Fibroblast of pulmonary artery (primary cell): ENCODE data around the gene YTHDC1.

Source experiments
- DNase-seq: peaks from one replicate; pipeline ENCODE4 v3.0.0-alpha.2; 2010; ENCODE audit warnings: low read depth
- H3K4me3 ChIP-seq: replicated peaks from 2 replicates; pipeline ENCODE4 v1.5.1; 2011; ENCODE audit warnings: low read depth, mild to moderate bottlenecking, control low read depth, low read length, moderate library complexity
- CTCF ChIP-seq: IDR thresholded peaks from 2 replicates; pipeline ENCODE4 v1.5.1; 2011; ENCODE audit warnings: mild to moderate bottlenecking, control low read depth, low read length, inconsistent platforms; ENCODE audit errors: missing control alignments

The YTHDC1 gene

GRCh38 chr4:68278029-68278428 is 71.9 kb downstream of the YTHDC1 start:
- DNase-seq = no peak
- no peak overlapping the region for H3K4me3 ChIP-seq
- TF ChIP-seq CTCF = no peak

- TF ChIP-seq CTCF = no peak
These were observed 72.3 kb downstream of the YTHDC1 start for GRCh38 chr4:68277627-68278026.

GRCh38 chr4:68272860-68273259 is 77.0 kb downstream of the YTHDC1 start:
- no peak overlapping the region for H3K4me3 ChIP-seq
- no peak for TF ChIP-seq CTCF
- DNase-seq = no peak

More at GRCh38 chr4:68277627-68278026, 72.3 kb downstream of the YTHDC1 start:
- no peak overlapping the region for H3K4me3 ChIP-seq
- DNase-seq = no peak

GRCh38 chr4:68272380-68272779 is 77.5 kb downstream of the YTHDC1 start:
- no peak for TF ChIP-seq CTCF
- peak overlapping the region; percentile 45 for H3K4me3 ChIP-seq
- peak; percentile 17 for DNase-seq

GRCh38 chr4:68271851-68272357 is 78.0 kb downstream of the YTHDC1 start:
- peak; percentile 79 for DNase-seq
- TF ChIP-seq CTCF = peak; percentile 74
- peak overlapping the region; percentile 45 for H3K4me3 ChIP-seq

- peak; percentile 67 for DNase-seq
- no peak overlapping the region for H3K4me3 ChIP-seq
- no peak for TF ChIP-seq CTCF
These were observed 82.4 kb downstream of the YTHDC1 start for GRCh38 chr4:68267433-68267944.

GRCh38 chr4:68264875-68265565 is 84.9 kb downstream of the YTHDC1 start:
- TF ChIP-seq CTCF = no peak
- no peak overlapping the region for H3K4me3 ChIP-seq

More at GRCh38 chr4:68264875-68265565, 84.9 kb downstream of the YTHDC1 start:
- DNase-seq = no peak
